ENCODE data around the gene PDE6D.
"Not testable (repeated sequence)": the region's sequence is repeated elsewhere in the genome, so short reads cannot be mapped to it uniquely, and the experiment has no call there.

PDE6D gene

GRCh38 chr2:231717281-231718171 is 63.6 kb downstream of the PDE6D start:
- no peak for DNase-seq

- DNase-seq, result no peak
These were observed 64.3 kb downstream of the PDE6D start for GRCh38 chr2:231716666-231717280.

- DNase-seq, result no peak
These were observed 65.0 kb downstream of the PDE6D start for GRCh38 chr2:231715988-231716616.

GRCh38 chr2:231715499-231715837 is 65.6 kb downstream of the PDE6D start:
- no peak for DNase-seq

- DNase-seq, result peak; percentile 26 to 40
These were observed 66.2 kb downstream of the PDE6D start for GRCh38 chr2:231714639-231715498.

- peak; percentile 50 to 55 for DNase-seq
These were observed 67.1 kb downstream of the PDE6D start for GRCh38 chr2:231713730-231714638.

GRCh38 chr2:231713406-231713729 is 67.7 kb downstream of the PDE6D start:
- not testable (repeated sequence) for DNase-seq

GRCh38 chr2:231712451-231713021 is 68.5 kb downstream of the PDE6D start:
- not testable (repeated sequence) for DNase-seq

GRCh38 chr2:231711677-231712450 is 69.2 kb downstream of the PDE6D start:
- DNase-seq, result no peak

- no peak for DNase-seq
These were observed 70.0 kb downstream of the PDE6D start for GRCh38 chr2:231710799-231711676.

- peak in 1 of 2 experiments; percentile 45 for DNase-seq
These were observed 70.9 kb downstream of the PDE6D start for GRCh38 chr2:231709981-231710798.

- DNase-seq, result no peak
These were observed 71.5 kb downstream of the PDE6D start for GRCh38 chr2:231709636-231709980.

- DNase-seq, result no peak
These were observed 72.1 kb downstream of the PDE6D start for GRCh38 chr2:231708773-231709635.

- DNase-seq, result peak; percentile 88 to 89
These were observed 72.9 kb downstream of the PDE6D start, which contains the start of gene PTMA for GRCh38 chr2:231707927-231708772. Gene PTMA, plus strand, starts transcription at chr2:231708525. Its CDS starts 182 bp downstream, at chr2:231708707.

- no peak for DNase-seq
These were observed 73.5 kb downstream of the PDE6D start for GRCh38 chr2:231707625-231707926.

- DNase-seq, result peak; percentile 86
These were observed 74.1 kb downstream of the PDE6D start for GRCh38 chr2:231706731-231707624.
